Fibroblast of peridontal ligament (primary cell): ENCODE results near the gene PIWIL4.
"Not testable (repeated sequence)": the region's sequence is repeated elsewhere in the genome, so short reads cannot be mapped to it uniquely, and the experiment has no call there.

Experiments
- DNase-seq: peaks from one replicate; pipeline ENCODE4 v3.0.0-alpha.2; 2010; ENCODE audit errors: extremely low read depth

PIWIL4 gene

GRCh38 chr11:94638301-94638901, 71.2 kb downstream of the PIWIL4 start:
- no peak for DNase-seq

GRCh38 chr11:94638902-94639373, 71.8 kb downstream of the PIWIL4 start:
- peak; percentile 72 for DNase-seq

DNA sequence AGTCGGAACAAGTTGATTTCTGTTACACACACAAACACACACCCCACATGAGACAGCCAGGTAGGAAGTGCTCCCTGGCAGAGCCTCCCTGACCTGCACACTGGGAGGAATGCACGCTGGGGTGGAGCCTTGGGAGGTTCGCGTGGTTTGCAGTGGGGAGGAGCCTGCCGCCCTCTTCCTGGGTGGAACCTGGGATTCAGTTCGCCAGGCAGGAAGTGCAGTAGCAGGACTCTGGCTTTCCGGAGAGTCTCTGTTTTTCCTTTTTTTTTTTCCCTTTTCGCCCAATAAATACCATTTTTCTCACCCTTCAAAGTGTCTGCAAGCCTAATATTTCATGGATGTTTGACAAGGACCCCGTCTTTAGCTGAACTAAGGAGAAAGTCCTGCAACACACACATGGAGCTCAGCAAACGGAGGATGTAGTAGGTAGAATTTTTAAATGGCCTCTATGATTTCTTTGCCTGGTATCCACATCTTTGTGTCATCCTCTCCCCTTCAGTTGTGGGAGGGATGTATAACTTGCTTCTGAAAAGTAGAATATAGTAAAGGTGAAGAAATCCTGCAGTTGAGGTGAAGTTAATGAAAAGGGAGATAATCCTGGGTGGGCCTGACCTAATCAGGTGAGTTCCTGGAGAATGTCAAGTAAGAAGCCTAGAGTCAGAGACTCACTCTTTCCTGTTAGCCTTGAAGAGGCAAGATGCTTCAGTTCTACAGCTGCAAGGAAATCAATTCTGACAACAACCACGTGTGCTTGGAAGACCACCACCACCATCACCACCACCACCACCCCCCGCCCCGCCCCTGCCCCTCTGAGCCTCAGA, 72.9 kb downstream of the PIWIL4 start:
- DNase-seq: no peak

- DNase-seq: no peak
Observed at GRCh38 chr11:94641167-94641761, 74.1 kb downstream of the PIWIL4 start.

- not testable (repeated sequence) for DNase-seq
Observed at GRCh38 chr11:94643186-94643585, 76.0 kb downstream of the PIWIL4 start.

DNA sequence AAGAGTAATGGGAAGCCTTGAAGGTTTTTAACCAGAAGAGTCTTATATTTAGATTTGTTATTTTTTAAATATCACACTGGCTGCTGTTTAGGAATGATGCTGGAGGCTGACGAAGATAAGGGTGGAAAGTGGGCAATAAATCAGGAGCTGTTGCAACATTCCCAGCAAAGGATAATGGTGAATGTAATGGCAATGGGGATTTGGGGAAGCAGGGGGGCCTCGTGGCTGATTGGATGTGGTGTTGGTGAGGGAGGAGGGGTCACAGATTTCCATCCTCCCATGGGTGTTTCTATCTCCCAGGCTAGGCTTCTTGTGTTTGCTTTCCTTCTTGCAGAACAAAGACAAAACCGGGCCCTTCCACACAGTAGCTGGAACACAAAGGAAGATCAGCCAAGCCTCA, 80.8 kb downstream of the PIWIL4 start:
- peak; percentile 10 for DNase-seq

DNA sequence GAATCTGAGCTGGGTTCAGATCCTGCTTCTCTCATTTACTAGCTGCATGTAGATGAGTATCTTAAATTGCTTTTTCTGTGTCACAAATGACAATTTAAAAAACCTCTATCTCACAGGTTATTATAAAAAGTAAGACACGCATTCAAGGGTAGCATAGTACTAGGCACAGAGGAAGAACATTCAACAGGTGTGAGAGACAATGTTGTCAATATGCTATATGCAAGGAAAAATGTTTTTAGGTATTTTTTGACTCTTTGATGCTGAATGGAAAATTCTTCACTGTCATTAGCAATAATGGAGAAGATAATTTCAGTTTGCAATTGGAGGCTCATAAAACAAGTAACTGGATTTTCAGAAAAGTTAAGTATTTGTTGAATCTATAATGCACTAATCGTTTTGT, 81.6 kb downstream of the PIWIL4 start:
- DNase-seq: no peak

- no peak for DNase-seq
Observed at GRCh38 chr11:94649254-94649653, 82.1 kb downstream of the PIWIL4 start.

DNA sequence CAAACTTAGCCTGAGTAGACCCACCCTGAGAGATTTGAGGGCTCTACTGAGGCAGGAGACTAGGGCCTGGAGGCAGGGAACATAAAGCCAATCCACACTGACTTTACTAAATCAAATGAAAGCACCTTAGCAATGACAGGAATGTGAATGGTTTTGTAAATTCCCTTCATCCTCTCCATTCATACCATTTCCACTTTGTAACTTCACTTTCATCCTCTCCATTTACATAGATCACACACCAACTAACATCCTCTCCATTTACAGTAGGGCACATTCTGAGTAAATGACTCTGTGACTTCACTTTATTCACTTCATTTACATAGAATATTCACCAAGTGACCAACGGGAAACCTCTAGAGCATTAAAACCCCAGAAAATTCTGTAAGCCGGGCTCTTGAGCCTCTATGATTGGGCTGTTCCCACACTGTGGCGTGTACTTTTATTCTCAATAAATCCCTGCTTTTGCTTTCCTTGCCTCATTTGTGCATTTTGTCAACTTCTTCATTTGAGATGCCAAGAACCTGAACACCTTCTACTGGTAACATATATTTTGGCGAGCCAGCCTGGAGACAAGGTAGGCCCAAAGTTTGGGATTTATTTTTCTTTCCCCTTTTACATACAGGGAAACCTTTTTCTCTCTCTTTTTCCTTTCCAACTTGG, 82.9 kb downstream of the PIWIL4 start:
- DNase-seq: peak; percentile 4

DNA sequence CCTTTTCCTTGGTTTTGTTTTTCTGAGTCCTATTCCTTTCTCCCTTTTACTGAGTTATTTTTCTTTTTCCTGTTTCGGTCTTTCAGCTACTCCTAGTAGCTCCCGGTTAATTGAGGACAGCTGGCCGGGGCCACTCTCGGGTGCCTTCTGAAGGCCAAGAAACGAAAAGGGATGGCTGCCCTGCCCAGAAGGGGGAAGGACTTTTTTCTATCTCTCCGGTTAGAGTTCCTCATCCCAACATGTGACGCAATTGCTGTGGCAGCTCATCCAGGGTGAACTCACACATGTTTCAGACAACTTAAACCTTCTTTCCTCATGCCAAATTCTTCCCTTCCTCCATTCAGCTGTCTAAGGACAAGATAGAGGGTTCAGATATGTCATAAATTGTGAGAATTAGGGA, 83.6 kb downstream of the PIWIL4 start:
- DNase-seq: peak; percentile 92

DNA sequence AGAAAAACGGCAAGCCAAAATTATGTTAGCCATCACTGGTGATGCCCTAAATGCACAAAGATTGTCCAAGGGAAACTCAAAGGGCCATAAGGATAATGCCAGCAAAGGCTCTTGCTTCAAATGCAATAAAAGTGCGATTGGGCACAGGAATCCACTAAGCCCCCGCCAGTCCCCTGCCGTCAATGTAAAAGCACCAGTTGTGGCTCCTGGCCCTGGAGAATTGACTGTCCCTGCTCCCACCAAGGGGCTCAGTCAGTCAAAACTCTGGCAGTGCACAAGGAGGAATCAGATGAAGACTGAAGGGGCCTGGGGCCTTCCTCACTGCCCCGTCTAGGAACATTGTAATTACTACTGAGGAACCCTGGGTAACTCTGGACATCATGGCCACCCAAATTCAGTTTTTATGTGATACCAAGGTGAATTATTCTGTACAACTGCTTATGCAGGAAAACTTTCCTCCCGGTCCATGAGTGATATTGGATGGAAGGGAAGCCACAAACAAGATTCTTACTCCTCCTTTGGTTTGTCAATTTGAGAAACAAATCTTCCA, 85.6 kb downstream of the PIWIL4 start:
- DNase-seq: no peak

DNA sequence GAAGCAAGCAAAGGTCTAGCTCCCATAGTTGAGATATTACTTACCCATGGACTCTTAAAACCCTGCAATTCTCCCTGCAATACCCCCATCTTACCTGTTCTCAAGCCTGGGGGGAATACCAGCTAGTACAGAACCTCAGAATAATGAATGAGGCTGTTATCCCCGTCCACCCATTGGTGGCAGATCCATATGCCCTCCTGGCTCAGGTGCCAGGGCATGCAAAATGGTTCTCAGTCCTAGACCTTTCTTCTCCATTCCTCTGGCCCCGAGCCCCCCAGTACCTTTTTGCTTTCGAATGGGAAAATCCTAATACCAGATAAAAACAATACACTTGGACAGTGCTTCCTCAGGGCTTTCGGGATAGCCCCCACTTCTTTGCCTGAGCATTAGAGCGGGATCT, 86.4 kb downstream of the PIWIL4 start:
- DNase-seq: no peak

DNA sequence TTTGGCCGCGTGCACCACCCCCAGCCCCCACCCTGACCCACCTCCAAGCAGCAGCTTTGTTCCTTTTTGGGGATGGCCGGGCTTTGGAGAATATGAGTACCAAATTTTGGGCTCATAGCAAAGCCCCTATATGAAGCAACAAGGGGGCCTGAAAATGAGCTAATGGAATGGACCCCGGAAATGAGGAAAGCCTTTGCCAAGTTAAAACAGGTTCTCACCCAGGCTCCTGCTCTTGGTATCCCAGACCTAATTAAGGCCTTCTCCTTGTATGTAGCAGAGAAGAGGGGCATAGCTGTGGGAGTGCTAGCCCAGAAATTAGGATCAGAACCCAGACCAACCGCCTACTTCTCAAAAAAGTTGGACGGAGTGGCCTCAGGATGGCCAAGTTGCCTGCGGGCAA, 87.0 kb downstream of the PIWIL4 start:
- DNase-seq: no peak

DNA sequence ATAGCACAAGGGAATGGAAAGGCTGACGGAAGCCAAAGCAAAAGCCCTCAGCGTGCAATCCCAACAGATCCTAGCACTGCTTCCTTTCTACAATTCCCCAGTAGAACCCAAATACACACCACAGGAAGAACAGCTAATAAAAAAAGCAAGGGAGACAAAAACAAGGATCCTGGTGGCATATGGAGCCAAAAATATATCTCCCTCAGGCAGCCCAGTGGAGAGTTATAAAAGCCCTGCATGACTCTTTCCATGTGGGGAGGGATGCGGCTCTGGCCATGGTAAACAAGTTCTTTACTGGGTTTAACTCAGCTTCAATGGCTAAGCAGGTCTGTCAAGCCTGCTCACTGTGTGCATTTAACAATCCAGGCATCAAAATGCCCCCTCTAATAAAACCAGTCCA, 88.1 kb downstream of the PIWIL4 start:
- DNase-seq: no peak

DNA sequence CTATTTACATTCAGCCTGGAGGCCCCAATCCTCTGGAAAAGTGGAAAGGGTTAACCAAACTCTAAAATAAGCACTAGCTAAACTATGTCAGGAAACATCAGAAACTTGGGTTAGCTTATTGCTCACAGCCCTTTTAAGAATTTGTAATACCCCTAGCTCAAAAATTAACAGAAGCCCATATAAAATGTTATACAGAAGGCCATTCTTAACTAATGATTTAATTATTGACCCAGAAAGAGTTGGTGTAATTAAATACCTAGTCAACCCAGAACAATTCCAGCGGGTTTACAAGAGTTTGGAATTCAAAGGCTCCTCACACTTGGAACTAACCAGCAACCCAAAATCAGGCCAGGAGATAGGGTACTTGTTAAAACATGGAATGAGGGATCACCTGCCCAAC, 88.8 kb downstream of the PIWIL4 start:
- DNase-seq: no peak

- DNase-seq: no peak
Observed at GRCh38 chr11:94656968-94657367, 89.8 kb downstream of the PIWIL4 start.

DNA sequence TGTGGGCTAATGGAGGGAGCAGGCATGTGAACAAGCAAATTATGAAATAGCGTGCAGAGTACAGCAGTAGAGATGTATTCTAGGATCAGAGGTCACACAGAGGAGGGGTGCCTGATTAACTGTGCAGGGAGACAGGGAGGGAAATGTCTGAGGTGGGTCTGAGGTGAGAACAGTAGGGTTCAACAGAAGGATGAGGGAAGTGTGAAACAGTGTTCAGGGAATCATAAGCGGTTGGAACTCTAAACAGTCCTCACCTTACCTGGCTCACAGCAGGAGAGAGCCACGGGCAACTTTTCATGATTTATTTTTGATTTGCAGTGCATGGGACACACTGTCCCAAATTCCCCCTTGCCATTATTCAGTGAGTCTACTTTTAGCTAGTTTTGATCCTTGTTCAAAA, 90.5 kb downstream of the PIWIL4 start:
- no peak for DNase-seq

DNA sequence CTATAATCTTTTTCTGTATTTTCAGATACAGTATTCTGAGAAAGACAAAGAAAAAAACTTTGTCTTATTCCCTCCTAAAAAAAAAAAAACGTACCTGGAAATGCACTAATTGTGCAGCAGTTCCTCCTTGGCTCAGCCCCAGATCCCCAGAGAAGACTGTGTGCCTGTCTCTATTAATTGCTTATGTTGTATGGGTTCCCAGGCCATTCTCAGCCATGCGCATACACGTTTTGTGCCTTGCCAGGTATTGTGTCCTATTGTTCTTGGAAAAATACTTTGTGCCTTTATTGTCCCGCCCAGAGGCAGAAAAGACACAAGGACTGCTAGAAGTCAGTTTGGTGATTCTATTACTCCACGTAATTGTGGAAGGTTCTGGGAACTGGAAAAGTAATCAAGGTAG, 91.2 kb downstream of the PIWIL4 start:
- DNase-seq: no peak

DNA sequence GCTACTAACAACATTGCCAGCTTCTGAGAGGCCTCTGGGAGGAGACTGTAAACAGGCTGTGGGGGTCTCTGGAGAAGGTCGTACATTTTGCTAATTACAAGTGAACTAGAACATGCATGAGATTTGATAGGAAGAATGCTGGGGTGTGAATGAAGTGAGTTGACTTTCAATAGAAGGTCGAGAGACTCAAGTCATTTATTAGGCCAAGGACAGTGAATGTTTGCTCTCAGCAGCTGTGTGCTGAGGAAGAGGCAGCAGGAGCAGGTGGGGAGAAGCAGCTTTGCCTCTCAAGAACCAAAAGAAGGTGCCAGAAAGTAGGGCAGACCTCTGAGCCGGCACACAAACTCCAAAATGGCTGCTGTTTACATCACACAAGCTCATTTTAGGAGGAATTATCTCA, 91.7 kb downstream of the PIWIL4 start:
- DNase-seq: no peak

DNA sequence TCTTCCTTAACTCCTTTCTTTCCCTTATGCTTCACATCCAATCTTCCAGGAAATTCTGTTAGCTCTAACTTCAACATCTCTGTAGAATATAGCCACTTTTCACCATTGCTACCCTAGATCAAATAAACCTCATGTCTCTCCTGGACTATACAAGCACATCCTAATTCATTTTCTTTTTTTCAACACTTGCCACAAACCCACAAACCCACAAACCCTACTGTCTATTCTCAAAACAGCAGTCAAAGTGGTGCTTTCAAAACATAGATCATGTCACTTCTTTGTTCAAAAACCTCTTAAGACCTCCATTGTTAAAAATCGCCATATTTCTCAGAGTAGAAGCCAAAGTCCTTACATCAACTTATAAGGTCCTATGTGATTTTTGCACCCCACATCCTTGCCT, 94.3 kb downstream of the PIWIL4 start:
- no peak for DNase-seq

DNA sequence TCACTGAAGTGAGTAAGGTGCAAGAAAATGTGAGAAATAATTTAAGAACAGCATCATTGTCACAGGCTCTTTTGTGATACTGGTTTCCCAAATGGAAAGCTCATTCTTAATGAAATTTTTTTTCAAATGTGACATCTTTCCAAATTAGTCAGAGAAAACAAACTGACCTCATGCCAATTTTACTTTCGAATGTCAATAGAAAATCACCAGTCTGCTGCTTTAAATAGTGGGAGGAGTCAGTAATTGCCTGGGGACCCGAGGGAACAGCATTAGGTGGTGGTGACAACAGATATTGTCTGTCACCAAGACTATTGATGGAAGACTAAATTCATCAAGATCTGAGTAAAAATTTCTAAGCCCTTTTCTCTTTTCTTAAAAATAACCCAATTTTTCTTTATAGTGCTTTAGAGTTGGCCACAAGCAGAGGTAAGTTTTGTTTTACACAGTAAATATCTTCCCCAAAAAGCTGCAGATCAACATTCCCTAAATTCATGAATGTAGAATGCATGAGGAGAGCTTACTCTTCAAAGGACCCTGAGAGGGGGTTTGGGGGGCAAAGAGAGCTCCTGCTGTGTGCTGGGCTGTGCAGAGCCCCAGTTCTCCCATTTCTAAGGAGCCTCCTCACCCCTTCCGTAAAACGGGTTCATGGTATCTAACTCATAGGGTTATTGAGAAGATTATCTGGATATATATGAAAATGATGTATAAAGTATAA, 95.1 kb downstream of the PIWIL4 start:
- DNase-seq: no peak
